ENCODE results near the gene ABCC8. TPM values are rescaled to one million over a fixed set of nuclear protein-coding genes. Genes with fewer than 3 reads are reported as not detected.

The ABCC8 gene
- total and polyA plus RNA-seq, 2 experiments from 2014 or later: 2.0 to 3.4 TPM

DNA sequence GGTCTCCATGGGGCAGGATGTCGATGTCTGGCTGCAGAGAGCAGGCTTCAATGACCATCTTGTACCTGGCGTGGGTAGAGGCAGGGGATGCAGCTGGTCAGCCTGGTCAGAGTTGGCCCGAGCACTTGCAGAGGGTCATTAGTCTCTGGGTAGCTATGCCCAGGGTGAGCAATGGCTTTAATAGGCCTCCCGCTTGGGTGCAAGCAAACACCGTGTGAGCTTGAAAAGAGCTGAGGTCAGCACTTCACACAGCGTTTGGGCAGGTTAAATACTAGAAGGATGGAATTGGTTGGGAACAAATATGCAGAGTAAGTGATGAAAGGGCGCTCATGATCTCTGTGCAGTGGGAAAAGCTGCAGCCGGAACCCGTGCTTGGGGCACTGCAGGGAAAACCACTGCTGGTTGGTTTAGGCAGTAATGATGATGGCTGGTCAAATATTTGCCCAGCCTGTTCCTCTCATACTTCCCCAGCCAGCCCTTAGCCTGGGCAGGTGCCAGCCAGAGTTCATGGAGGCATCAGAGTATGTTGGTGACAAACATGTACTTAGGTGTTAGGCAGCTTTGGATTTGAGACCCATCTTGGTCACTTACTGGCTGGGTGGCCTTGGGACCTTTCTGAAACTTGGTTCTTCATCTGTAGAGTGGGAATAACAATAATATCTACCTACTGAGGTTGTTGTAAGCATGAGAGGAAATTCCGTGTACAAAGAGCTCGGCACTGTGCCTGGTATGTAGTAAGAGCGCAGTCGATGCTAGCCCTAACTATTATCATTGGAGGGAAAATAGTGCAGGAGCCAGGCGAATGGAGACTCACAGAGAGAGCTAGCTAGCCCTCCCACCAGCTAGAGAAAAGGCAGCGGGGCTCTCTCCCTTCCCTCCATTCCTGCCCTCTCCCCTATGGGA is 63.0 kb downstream of the ABCC8 start:
- Histone ChIP-seq H3K4me1 (ENCODE audit: insufficient read depth) (no peaks in the 10 kb centered on the region), H3K27ac (ENCODE audit: low read depth) (no peak overlapping the region), H2AFZ (no peak overlapping the region), H3K9me2 (ENCODE audit: insufficient read depth) (no peaks in the 10 kb centered on the region), H3K79me2 (replicated peaks; ENCODE audit: insufficient read depth) (no peaks in the 10 kb centered on the region), H3F3A (replicated peaks; ENCODE audit: low read depth) (no peaks in the 10 kb centered on the region), H3K4me3 (no peak overlapping the region), H4K20me1 (replicated peaks; ENCODE audit: insufficient read depth) (no peaks in the 10 kb centered on the region), H3K27me3 (ENCODE audit: insufficient read depth) (no peaks in the 10 kb centered on the region), H3K4me2 (no peak overlapping the region), H3K36me3 (ENCODE audit: insufficient read depth) (no peaks in the 10 kb centered on the region)
- H3K4me3 Mint-ChIP-seq: no peak overlapping the region
- peaks cover 12% of the 10 kb centered on the region for H3K4me1 Mint-ChIP-seq
- DNase-seq (ENCODE audit: low spot score) (no peak), ATAC-seq (no peak)
- H3K27ac Mint-ChIP-seq: no peak overlapping the region
- peaks cover 12% of the 10 kb centered on the region for H3K27me3 Mint-ChIP-seq (ENCODE audit: insufficient read depth, low read depth, poor library complexity)
- H3K9me3 Mint-ChIP-seq: no peaks in the 10 kb centered on the region
- no peaks in the 10 kb centered on the region for H3K36me3 Mint-ChIP-seq (ENCODE audit: low read depth)
- TF ChIP-seq, protein P1, sequence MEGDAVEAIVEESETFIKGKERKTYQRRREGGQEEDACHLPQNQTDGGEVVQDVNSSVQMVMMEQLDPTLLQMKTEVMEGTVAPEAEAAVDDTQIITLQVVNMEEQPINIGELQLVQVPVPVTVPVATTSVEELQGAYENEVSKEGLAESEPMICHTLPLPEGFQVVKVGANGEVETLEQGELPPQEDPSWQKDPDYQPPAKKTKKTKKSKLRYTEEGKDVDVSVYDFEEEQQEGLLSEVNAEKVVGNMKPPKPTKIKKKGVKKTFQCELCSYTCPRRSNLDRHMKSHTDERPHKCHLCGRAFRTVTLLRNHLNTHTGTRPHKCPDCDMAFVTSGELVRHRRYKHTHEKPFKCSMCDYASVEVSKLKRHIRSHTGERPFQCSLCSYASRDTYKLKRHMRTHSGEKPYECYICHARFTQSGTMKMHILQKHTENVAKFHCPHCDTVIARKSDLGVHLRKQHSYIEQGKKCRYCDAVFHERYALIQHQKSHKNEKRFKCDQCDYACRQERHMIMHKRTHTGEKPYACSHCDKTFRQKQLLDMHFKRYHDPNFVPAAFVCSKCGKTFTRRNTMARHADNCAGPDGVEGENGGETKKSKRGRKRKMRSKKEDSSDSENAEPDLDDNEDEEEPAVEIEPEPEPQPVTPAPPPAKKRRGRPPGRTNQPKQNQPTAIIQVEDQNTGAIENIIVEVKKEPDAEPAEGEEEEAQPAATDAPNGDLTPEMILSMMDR (conservative IDR thresholded peaks at IDR 0.05; ENCODE audit: low read depth in 2 of 2): no peak
- TF ChIP-seq JUNB (IDR thresholded peaks at IDR 0.05; ENCODE audit: unreplicated experiment) (no peak), ZNF331 (CRISPR knock-in tag; IDR thresholded peaks at IDR 0.05; ENCODE audit: low read depth) (no peak), CREB1 (CRISPR knock-in tag; IDR thresholded peaks at IDR 0.05; ENCODE audit: low read depth) (no peak), EZH2phosphoT487 (IDR thresholded peaks at IDR 0.05; ENCODE audit: unreplicated experiment) (no peak), POLR2AphosphoS5 (IDR thresholded peaks at IDR 0.05; ENCODE audit: low read depth) (no peak), STAT1 (IDR thresholded peaks at IDR 0.05; ENCODE audit: unreplicated experiment) (no peak), ZNF114 (CRISPR knock-in tag; IDR thresholded peaks at IDR 0.05) (no peak), EZH2 (IDR thresholded peaks at IDR 0.05; ENCODE audit: low read depth, unreplicated experiment) (no peak), NANOG (IDR thresholded peaks at IDR 0.05; ENCODE audit: borderline replicate concordance) (no peak)
- TF ChIP-seq, protein P2, sequence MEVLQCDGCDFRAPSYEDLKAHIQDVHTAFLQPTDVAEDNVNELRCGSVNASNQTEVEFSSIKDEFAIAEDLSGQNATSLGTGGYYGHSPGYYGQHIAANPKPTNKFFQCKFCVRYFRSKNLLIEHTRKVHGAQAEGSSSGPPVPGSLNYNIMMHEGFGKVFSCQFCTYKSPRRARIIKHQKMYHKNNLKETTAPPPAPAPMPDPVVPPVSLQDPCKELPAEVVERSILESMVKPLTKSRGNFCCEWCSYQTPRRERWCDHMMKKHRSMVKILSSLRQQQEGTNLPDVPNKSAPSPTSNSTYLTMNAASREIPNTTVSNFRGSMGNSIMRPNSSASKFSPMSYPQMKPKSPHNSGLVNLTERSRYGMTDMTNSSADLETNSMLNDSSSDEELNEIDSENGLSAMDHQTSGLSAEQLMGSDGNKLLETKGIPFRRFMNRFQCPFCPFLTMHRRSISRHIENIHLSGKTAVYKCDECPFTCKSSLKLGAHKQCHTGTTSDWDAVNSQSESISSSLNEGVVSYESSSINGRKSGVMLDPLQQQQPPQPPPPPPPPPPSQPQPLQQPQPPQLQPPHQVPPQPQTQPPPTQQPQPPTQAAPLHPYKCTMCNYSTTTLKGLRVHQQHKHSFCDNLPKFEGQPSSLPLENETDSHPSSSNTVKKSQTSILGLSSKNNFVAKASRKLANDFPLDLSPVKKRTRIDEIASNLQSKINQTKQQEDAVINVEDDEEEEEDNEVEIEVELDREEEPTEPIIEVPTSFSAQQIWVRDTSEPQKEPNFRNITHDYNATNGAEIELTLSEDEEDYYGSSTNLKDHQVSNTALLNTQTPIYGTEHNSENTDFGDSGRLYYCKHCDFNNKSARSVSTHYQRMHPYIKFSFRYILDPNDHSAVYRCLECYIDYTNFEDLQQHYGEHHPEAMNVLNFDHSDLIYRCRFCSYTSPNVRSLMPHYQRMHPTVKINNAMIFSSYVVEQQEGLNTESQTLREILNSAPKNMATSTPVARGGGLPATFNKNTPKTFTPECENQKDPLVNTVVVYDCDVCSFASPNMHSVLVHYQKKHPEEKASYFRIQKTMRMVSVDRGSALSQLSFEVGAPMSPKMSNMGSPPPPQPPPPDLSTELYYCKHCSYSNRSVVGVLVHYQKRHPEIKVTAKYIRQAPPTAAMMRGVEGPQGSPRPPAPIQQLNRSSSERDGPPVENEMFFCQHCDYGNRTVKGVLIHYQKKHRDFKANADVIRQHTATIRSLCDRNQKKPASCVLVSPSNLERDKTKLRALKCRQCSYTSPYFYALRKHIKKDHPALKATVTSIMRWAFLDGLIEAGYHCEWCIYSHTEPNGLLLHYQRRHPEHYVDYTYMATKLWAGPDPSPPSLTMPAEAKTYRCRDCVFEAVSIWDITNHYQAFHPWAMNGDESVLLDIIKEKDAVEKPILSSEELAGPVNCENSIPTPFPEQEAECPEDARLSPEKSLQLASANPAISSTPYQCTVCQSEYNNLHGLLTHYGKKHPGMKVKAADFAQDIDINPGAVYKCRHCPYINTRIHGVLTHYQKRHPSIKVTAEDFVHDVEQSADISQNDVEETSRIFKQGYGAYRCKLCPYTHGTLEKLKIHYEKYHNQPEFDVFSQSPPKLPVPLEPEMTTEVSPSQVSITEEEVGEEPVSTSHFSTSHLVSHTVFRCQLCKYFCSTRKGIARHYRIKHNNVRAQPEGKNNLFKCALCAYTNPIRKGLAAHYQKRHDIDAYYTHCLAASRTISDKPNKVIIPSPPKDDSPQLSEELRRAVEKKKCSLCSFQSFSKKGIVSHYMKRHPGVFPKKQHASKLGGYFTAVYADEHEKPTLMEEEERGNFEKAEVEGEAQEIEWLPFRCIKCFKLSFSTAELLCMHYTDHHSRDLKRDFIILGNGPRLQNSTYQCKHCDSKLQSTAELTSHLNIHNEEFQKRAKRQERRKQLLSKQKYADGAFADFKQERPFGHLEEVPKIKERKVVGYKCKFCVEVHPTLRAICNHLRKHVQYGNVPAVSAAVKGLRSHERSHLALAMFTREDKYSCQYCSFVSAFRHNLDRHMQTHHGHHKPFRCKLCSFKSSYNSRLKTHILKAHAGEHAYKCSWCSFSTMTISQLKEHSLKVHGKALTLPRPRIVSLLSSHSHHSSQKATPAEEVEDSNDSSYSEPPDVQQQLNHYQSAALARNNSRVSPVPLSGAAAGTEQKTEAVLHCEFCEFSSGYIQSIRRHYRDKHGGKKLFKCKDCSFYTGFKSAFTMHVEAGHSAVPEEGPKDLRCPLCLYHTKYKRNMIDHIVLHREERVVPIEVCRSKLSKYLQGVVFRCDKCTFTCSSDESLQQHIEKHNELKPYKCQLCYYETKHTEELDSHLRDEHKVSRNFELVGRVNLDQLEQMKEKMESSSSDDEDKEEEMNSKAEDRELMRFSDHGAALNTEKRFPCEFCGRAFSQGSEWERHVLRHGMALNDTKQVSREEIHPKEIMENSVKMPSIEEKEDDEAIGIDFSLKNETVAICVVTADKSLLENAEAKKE (CRISPR knock-in tag; IDR thresholded peaks at IDR 0.05): no peak
- TF ChIP-seq, protein P3, sequence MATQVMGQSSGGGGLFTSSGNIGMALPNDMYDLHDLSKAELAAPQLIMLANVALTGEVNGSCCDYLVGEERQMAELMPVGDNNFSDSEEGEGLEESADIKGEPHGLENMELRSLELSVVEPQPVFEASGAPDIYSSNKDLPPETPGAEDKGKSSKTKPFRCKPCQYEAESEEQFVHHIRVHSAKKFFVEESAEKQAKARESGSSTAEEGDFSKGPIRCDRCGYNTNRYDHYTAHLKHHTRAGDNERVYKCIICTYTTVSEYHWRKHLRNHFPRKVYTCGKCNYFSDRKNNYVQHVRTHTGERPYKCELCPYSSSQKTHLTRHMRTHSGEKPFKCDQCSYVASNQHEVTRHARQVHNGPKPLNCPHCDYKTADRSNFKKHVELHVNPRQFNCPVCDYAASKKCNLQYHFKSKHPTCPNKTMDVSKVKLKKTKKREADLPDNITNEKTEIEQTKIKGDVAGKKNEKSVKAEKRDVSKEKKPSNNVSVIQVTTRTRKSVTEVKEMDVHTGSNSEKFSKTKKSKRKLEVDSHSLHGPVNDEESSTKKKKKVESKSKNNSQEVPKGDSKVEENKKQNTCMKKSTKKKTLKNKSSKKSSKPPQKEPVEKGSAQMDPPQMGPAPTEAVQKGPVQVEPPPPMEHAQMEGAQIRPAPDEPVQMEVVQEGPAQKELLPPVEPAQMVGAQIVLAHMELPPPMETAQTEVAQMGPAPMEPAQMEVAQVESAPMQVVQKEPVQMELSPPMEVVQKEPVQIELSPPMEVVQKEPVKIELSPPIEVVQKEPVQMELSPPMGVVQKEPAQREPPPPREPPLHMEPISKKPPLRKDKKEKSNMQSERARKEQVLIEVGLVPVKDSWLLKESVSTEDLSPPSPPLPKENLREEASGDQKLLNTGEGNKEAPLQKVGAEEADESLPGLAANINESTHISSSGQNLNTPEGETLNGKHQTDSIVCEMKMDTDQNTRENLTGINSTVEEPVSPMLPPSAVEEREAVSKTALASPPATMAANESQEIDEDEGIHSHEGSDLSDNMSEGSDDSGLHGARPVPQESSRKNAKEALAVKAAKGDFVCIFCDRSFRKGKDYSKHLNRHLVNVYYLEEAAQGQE (IDR thresholded peaks at IDR 0.05; ENCODE audit: unreplicated experiment): no peak
- TF ChIP-seq, protein P4, sequence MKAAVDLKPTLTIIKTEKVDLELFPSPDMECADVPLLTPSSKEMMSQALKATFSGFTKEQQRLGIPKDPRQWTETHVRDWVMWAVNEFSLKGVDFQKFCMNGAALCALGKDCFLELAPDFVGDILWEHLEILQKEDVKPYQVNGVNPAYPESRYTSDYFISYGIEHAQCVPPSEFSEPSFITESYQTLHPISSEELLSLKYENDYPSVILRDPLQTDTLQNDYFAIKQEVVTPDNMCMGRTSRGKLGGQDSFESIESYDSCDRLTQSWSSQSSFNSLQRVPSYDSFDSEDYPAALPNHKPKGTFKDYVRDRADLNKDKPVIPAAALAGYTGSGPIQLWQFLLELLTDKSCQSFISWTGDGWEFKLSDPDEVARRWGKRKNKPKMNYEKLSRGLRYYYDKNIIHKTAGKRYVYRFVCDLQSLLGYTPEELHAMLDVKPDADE (IDR thresholded peaks at IDR 0.05): no peak
